BLaER1 treated with 17β-estradiol and CSF1 and Interleukin-3, amounts not matched to agents 10 nM and 100 nM (cell line): ENCODE results near the gene EAPP.
A peak's percentile ranks its signal among the peaks of the same experiment; 100 is the strongest.

Source experiments
- H3K27ac ChIP-seq, 11 experiments: shearing (Covaris generic); formaldehyde crosslinking; 2 replicates each; pipeline ENCODE4 v1.8.1; 2022
- H3K27me3 ChIP-seq, 11 experiments: shearing (Covaris generic); formaldehyde crosslinking; 2 replicates each; pipeline ENCODE4 v1.8.1; 2022
- H3K36me3 ChIP-seq, 11 experiments: shearing (Covaris generic); formaldehyde crosslinking; 2 replicates each; pipeline ENCODE4 v1.8.1; 2022
- H3K4me1 ChIP-seq, 10 experiments: shearing (Covaris generic); formaldehyde crosslinking; 2 replicates each; pipeline ENCODE4 v1.8.1; 2022
- H3K4me2 ChIP-seq, 11 experiments: shearing (Covaris generic); formaldehyde crosslinking; 2 replicates each; pipeline ENCODE4 v1.8.1; 2022
- H3K4me3 ChIP-seq, 10 experiments: shearing (Covaris generic); formaldehyde crosslinking; 2 replicates each; pipeline ENCODE4 v1.8.1; 2022
- H3K9ac ChIP-seq, 11 experiments: shearing (Covaris generic); formaldehyde crosslinking; 2 replicates each; pipeline ENCODE4 v1.8.1; 2022
- H3K9me3 ChIP-seq, 11 experiments: shearing (Covaris generic); formaldehyde crosslinking; replicated peaks in 1 of 11; 2 replicates each; pipeline ENCODE4 v1.8.1; 2022
- H4K20me1 ChIP-seq, 11 experiments: shearing (Covaris generic); formaldehyde crosslinking; 2 replicates each; pipeline ENCODE4 v1.8.1; 2022
- Cebpa-rat ChIP-seq, 11 experiments: shearing (Covaris generic); IDR thresholded peaks; 2 replicates each; pipeline ENCODE4 v1.8.1; 2022

The EAPP gene

DNA sequence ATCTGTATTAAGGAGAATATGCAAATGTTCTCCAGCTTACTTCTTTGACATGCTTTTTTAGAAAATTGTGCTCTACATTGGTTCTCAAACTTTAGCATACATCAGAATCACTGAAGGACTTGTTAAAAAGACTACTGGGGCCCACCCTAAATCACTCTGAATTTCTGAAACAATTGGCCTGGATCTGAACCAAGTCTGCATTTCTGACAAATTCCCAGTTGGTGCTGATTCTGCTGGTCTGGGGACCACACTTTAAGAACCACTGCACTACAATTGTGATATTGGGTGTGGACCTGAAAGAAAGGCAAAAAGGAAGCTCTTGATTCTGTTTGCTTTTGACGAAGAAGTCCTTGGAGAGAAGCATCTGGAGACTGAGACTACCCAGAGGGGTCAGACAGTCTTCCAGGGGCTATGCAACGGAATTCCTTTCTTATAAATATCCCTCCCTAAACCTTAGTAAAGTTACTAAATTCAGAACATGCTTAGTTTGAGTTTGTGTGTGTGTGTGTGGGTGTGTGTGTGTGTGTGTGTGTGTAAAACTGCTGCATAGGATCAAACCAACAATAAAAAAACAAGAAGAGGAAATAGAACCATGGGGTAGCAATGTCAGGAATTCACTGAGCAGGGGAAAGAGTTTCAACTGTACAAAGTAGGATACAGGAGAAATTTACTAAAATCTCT is 36.8 kb downstream of the EAPP start:
- TF ChIP-seq Cebpa-rat (IDR thresholded peaks at IDR 0.05) = no peak
- peaks cover 0 to 12% (median 0%) of the 10 kb centered on the region in 10 experiments; a peak in 3 of 20 replicates for H3K4me1 ChIP-seq
- no peak overlapping the region for H3K4me3 ChIP-seq
- no peak overlapping the region for H3K27ac ChIP-seq
- no peaks in the 10 kb centered on the region for H3K27me3 ChIP-seq
- no peaks in the 10 kb centered on the region for H4K20me1 ChIP-seq
- H3K36me3 ChIP-seq = no peaks in the 10 kb centered on the region
- no peak overlapping the region for H3K9ac ChIP-seq
- peak overlapping the region in 2 of 11 experiments; percentile 24 to 29; a peak in 3 of 22 replicates for H3K4me2 ChIP-seq
- no peaks in the 10 kb centered on the region for H3K9me3 ChIP-seq

DNA sequence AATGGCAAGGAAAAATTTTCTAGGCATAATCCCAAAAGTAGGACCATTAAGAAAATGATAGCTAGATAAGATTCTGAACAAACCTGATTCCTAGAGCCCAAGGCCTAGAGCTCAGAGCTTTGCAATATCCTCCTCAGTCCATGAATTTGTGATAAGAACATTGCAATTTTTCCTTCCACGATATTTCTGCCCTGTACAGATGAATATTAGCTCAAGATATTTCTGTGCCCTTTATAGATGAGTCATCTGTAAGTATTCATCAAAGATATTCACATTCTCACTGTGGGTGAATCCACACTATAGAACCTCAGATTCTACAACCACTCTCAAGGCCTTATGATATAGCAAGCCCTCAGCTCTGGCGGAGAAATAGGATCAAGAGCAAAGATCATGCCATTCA is 37.5 kb downstream of the EAPP start:
- Histone ChIP-seq H3K4me2 (no peak overlapping the region), H3K27me3 (no peaks in the 10 kb centered on the region), H3K4me1 (peaks cover 0 to 12% (median 0%) of the 10 kb centered on the region in 10 experiments; a peak in 3 of 20 replicates), H3K4me3 (no peak overlapping the region), H3K9me3 (no peaks in the 10 kb centered on the region), H4K20me1 (no peaks in the 10 kb centered on the region), H3K27ac (no peak overlapping the region), H3K9ac (no peak overlapping the region), H3K36me3 (no peaks in the 10 kb centered on the region)
- TF ChIP-seq Cebpa-rat (IDR thresholded peaks at IDR 0.05) = no peak

DNA sequence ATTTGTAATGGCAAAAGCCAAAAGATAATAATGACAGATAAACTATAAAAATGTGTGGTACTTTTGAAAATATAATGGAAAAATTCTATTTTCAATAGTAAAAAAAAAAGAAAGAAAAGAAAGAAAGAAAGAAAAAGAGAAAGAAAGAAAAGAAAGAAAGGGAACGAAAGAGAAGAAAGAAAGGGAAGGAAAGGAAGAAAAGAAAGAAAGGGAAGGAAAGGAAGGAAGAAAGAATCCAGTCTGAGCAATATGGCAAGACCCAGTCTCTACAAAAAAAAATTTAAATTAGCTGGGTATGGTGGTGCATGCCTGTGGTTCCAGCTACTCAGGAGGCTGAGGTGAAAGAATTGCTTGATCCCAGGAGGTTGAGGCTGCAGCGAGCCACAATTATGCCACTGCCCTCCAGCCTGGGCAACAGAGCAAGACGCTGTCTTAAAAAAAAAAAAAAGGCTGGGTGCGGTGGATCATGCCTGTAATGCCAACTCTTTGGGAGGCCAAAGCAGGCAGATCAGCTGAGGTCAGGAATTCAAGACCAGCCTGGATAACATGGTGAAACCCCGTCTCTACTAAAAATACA is 38.4 kb downstream of the EAPP start:
- no peak for TF ChIP-seq Cebpa-rat (IDR thresholded peaks at IDR 0.05)
- H3K9ac ChIP-seq = no peak overlapping the region
- peaks cover 0 to 12% (median 0%) of the 10 kb centered on the region in 10 experiments; a peak in 3 of 20 replicates for H3K4me1 ChIP-seq

DNA sequence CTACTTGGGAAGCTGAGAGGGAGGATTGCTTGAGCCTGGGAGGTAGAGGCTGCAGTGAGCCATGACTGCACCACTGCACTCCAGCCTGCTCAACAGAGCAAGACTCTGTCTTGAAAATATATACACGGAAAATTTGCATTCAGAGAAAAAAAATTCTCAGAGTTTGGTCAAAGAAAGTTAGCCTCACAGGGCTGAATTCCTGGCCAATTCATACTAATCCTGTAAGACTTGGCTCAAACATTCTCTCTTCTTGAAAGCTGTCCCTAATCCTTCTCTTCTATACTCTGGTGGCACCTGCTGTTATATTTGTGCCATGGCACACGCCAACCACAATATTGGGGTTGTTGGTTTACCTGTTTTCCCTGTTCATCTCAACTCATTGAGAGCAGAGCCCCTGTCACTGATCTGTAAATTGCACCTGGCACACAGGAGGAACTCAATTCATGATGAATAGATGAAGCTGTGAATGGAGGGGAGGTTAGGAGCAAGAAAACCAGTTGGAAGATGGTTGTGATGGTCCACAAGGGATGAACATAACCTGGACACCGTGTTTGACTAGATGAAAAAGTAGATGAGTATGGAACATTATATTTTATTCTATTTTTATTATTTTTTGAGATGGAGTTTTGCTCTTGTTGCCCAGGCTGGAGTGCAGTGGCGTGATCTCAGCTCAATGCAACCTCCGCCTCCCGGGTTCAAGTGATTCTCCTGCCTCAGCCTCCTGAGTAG is 40.7 kb downstream of the EAPP start:
- H3K4me2 ChIP-seq = no peak overlapping the region
- H3K4me1 ChIP-seq = peaks cover 0 to 12% (median 0%) of the 10 kb centered on the region in 10 experiments; a peak in 3 of 20 replicates
- H3K36me3 ChIP-seq = no peaks in the 10 kb centered on the region
- H3K27me3 ChIP-seq = no peaks in the 10 kb centered on the region
- no peaks in the 10 kb centered on the region for H4K20me1 ChIP-seq
- H3K27ac ChIP-seq = no peak overlapping the region
- no peak overlapping the region for H3K9ac ChIP-seq
- no peaks in the 10 kb centered on the region for H3K9me3 ChIP-seq
- no peak overlapping the region for H3K4me3 ChIP-seq
- no peak for TF ChIP-seq Cebpa-rat (IDR thresholded peaks at IDR 0.05)

More for the DNA sequence above, 38.4 kb downstream of the EAPP start:
- H3K4me2 ChIP-seq = no peak overlapping the region
- no peaks in the 10 kb centered on the region for H3K27me3 ChIP-seq
- H3K9me3 ChIP-seq = no peaks in the 10 kb centered on the region
- no peak overlapping the region for H3K27ac ChIP-seq
- H3K4me3 ChIP-seq = no peak overlapping the region
- no peaks in the 10 kb centered on the region for H3K36me3 ChIP-seq
- no peaks in the 10 kb centered on the region for H4K20me1 ChIP-seq

DNA sequence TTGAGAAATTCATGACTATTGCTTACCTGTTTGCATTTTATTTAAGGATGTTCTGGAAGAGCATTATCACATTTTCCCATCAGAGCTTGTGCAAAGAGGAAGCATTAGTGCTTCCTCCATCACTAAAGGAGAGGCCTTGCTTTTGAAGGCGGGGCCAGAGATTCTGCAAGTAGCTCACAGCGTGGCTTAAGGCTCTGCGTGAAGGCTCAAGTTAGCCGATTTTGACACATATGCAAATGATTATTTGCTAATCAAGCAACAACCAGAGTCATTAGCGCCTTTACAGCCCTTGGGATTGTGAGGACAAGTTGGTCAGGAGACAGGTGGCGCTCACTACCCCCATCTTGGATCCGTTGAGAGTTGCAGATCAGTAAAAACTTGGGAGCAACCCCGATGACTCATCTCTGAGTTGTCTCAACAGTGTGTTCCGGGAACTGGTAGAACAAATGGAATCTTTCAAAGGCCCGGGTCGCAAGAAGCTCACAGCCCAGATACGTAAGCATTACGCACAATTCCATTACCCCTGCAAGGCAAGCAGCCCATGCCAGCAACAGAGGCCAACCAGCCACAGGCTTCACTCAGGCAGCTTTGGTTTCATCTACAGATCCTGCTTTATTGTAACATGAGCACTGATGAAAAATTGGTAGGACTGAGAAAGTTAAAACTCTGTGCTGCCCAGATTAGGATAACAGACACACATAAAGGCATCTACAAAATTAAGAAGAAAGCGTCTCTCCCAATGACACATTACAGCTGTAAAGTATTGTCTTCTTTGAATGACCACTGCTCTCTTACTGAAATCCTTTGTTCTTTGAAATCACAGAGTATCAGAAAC is 42.6 kb downstream of the EAPP start:
- Histone ChIP-seq H3K27me3 (no peaks in the 10 kb centered on the region), H3K9ac (no peak overlapping the region), H3K36me3 (no peaks in the 10 kb centered on the region), H3K4me3 (no peak overlapping the region), H4K20me1 (no peaks in the 10 kb centered on the region), H3K4me2 (no peak overlapping the region), H3K9me3 (no peaks in the 10 kb centered on the region), H3K4me1 (no peaks in the 10 kb centered on the region), H3K27ac (no peak overlapping the region)
- TF ChIP-seq Cebpa-rat (IDR thresholded peaks at IDR 0.05) = no peak

DNA sequence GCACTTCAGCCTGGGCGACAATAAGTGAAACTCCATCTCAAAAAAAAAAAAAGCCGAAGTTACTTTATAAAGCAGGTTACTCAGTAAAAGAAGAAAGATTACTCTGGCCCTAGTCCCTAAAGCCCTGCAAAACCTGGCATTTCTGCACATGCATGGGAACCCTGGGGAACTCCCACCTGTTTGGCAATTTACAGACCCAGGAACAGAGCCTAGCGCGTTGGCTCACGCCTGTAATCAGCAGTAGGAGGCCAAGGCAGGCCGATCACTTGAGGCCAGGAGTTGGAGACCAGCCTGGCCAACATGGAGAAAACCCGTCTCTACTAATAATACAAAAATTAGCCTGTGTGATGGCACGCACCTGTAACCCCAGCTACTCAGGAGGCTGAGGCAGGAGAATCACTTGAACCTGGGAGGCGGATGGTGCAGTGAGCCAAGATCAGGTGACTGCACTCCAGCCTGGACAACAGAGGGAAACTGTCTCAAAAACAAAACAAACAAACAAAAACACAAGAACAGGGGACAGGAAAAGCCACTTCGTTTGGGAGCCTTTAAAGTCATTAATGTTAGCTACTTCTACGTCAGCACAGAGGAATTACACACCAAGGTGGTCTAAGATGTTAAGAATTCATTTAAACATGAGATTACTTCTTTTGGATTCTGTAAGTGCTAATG is 43.4 kb downstream of the EAPP start:
- Histone ChIP-seq H3K4me3 (no peak overlapping the region), H3K36me3 (no peaks in the 10 kb centered on the region), H3K27ac (no peak overlapping the region), H3K27me3 (no peaks in the 10 kb centered on the region), H3K4me1 (no peaks in the 10 kb centered on the region), H4K20me1 (no peaks in the 10 kb centered on the region), H3K4me2 (no peak overlapping the region), H3K9me3 (no peaks in the 10 kb centered on the region), H3K9ac (no peak overlapping the region)
- TF ChIP-seq Cebpa-rat (IDR thresholded peaks at IDR 0.05) = no peak

DNA sequence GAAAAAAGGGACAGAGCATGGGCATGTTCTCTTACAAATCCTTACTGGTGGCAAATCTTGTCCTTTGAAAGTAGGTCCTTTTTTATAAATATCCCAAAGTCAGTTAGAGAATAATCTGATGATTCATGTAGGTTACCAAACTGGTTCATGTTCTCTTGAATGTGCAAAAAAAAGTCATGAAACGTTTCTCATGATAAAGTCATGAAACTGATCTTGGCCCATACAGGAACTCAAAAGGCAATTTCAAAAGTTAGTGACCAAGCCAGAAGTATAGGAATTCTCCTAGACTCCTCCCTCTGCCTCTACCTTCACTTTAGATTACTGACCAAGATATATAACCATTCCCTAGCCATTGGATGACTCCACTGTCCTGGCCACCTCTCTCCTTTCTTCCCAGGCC is 50.2 kb downstream of the EAPP start:
- no peaks in the 10 kb centered on the region for H4K20me1 ChIP-seq
- 0 out of 22 replicates have a peak, but pooled peaks cover 0 to 4% (median 0%) of the 10 kb centered on the region in 11 experiments for H3K9me3 ChIP-seq
- no peaks in the 10 kb centered on the region for H3K36me3 ChIP-seq
- no peak overlapping the region for H3K4me3 ChIP-seq
- TF ChIP-seq Cebpa-rat (IDR thresholded peaks at IDR 0.05) = no peak
- H3K27ac ChIP-seq = no peak overlapping the region
- H3K9ac ChIP-seq = no peak overlapping the region
- no peak overlapping the region for H3K4me2 ChIP-seq
- H3K4me1 ChIP-seq = no peaks in the 10 kb centered on the region
- no peaks in the 10 kb centered on the region for H3K27me3 ChIP-seq

DNA sequence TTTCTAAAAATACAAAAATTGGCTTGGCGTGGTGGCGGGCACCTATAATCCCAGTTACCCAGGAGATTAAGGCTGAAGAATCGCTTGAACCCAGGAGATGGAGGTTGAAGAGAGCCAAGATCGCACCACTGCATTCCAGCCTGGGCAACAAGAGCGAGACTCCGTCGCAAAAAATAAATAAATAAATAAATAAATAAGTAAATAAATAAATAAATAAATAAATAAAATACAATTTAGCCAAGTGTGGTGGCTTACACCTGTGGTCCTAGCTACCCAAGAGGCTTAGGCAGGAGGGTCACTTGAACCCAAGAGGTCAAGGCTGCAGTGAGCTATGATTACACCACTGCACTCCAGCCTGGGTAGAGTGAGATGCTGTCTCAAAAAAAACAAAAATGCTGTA is 51.0 kb downstream of the EAPP start:
- H3K27me3 ChIP-seq = no peaks in the 10 kb centered on the region
- no peak overlapping the region for H3K27ac ChIP-seq
- no peaks in the 10 kb centered on the region for H4K20me1 ChIP-seq
- no peaks in the 10 kb centered on the region for H3K36me3 ChIP-seq
- no peak overlapping the region for H3K9ac ChIP-seq
- H3K4me3 ChIP-seq = no peak overlapping the region
- H3K4me2 ChIP-seq = no peak overlapping the region
- no peaks in the 10 kb centered on the region for H3K4me1 ChIP-seq
- TF ChIP-seq Cebpa-rat (IDR thresholded peaks at IDR 0.05) = no peak
- 0 out of 22 replicates have a peak, but pooled peaks cover 0 to 4% (median 0%) of the 10 kb centered on the region in 11 experiments for H3K9me3 ChIP-seq
